HepG2 (cell line): Measurements from ENCODE around the gene USP32. TPM values are rescaled to one million over a fixed set of nuclear protein-coding genes. Genes with fewer than 3 reads are reported as not detected.

Source experiments
- ARNTL ChIP-seq: sonication (generic); formaldehyde crosslinking; IDR thresholded peaks from 2 replicates; pipeline ENCODE4 v1.4.0; 2020; ENCODE audit warnings: mild to moderate bottlenecking, missing genetic modification reagents
- EEA1 ChIP-seq: sonication (generic); formaldehyde crosslinking; IDR thresholded peaks from 2 replicates; pipeline ENCODE4 v1.5.1; 2020; ENCODE audit warnings: mild to moderate bottlenecking, missing genetic modification reagents, borderline replicate concordance
- FOXA3 ChIP-seq: IDR thresholded peaks from 2 replicates; pipeline ENCODE4 v1.6.1; 2016; ENCODE audit warnings: missing genetic modification reagents, missing compliant biosample characterization
- GLI4 ChIP-seq: sonication (generic); formaldehyde crosslinking; IDR thresholded peaks from 2 replicates; pipeline ENCODE4 v1.5.1; 2020; ENCODE audit warnings: missing genetic modification reagents, mild to moderate bottlenecking, moderate library complexity, borderline replicate concordance
- HMGA1 ChIP-seq: sonication (generic); formaldehyde crosslinking; conservative IDR thresholded peaks from 2 replicates; pipeline ENCODE4 v1.4.0; 2020; ENCODE audit warnings: missing genetic modification reagents
- RFXAP ChIP-seq: sonication (generic); formaldehyde crosslinking; IDR thresholded peaks from 2 replicates; pipeline ENCODE4 v1.4.0; 2020; ENCODE audit warnings: missing genetic modification reagents, borderline replicate concordance
- SALL1 ChIP-seq: sonication (generic); formaldehyde crosslinking; IDR thresholded peaks from 2 replicates; pipeline ENCODE4 v1.8.0; 2022; ENCODE audit warnings: mild to moderate bottlenecking, missing genetic modification reagents
- TFDP1 ChIP-seq: IDR thresholded peaks from 2 replicates; pipeline ENCODE4 v1.6.1; 2016; ENCODE audit warnings: missing compliant biosample characterization, missing genetic modification reagents, borderline replicate concordance
- ZBTB4 ChIP-seq: sonication (generic); formaldehyde crosslinking; IDR thresholded peaks from 2 replicates; pipeline ENCODE4 v1.4.0; 2020; ENCODE audit warnings: missing genetic modification reagents, mild to moderate bottlenecking, borderline replicate concordance
- ZBTB7B ChIP-seq: sonication (generic); formaldehyde crosslinking; IDR thresholded peaks from 2 replicates; pipeline ENCODE4 v1.4.0; 2020; ENCODE audit warnings: missing genetic modification reagents
- ZNF577 ChIP-seq: sonication (generic); formaldehyde crosslinking; IDR thresholded peaks from 2 replicates; pipeline ENCODE4 v1.4.0; 2020; ENCODE audit warnings: mild to moderate bottlenecking, low read depth, missing genetic modification reagents, borderline replicate concordance
- ZNF589 ChIP-seq: sonication (generic); formaldehyde crosslinking; conservative IDR thresholded peaks from 2 replicates; pipeline ENCODE4 v1.8.0; 2022; ENCODE audit warnings: mild to moderate bottlenecking, moderate library complexity, missing genetic modification reagents
- ZNF652 ChIP-seq: IDR thresholded peaks from 2 replicates; pipeline ENCODE4 v1.6.1; 2016; ENCODE audit warnings: low read depth, borderline replicate concordance
- ZNF674 ChIP-seq: sonication (generic); formaldehyde crosslinking; IDR thresholded peaks from 2 replicates; pipeline ENCODE4 v1.5.0; 2020; ENCODE audit warnings: low read depth, mild to moderate bottlenecking, missing genetic modification reagents
- ZNF776 ChIP-seq: sonication (generic); formaldehyde crosslinking; IDR thresholded peaks from 2 replicates; pipeline ENCODE4 v1.4.0; 2020; ENCODE audit warnings: mild to moderate bottlenecking, missing genetic modification reagents
- ZZZ3 ChIP-seq: sonication (generic); formaldehyde crosslinking; IDR thresholded peaks from 2 replicates; pipeline ENCODE4 v1.4.0; 2020; ENCODE audit warnings: missing genetic modification reagents, mild to moderate bottlenecking, borderline replicate concordance
- polyA plus RNA-seq, 8 experiments: library from polyadenylated mRNA; depleted of rRNA in 3 of 8; stranded (reverse) in 7 of 8; unstranded in 1 of 8; fragments of >200 nt; fragmentation: Illumina TruSeq in 4 of 8; extraction: Trizol in 4 of 8; gene quantifications; 2 replicates each; pipeline versions ENCODE4 v1.2.1 to v1.2.3, GENCODE V29; 2011 to 2016; ENCODE audit warnings: low read depth in 4 of 8, missing spikeins in 1 of 8, mixed read lengths in 1 of 8; ENCODE audit not compliant: insufficient read depth in 1 of 8
- total RNA-seq, 5 experiments: library from RNA; depleted of rRNA; stranded (reverse); fragments of >200 nt; fragmentation: Illumina TruSeq; extraction: Trizol; gene quantifications; 2 replicates each; pipeline ENCODE4 v1.2.3, GENCODE V29; 2016; ENCODE audit warnings: low read depth in 1 of 5
- TF ChIP-seq, protein P1 (sequence below): sonication (generic); formaldehyde crosslinking; conservative IDR thresholded peaks from 2 replicates; pipeline ENCODE4 v1.4.0; 2020; ENCODE audit warnings: missing genetic modification reagents
- TF ChIP-seq, protein P2 (sequence below): sonication (generic); formaldehyde crosslinking; IDR thresholded peaks from 2 replicates; pipeline ENCODE4 v1.4.0; 2020; ENCODE audit warnings: missing genetic modification reagents, borderline replicate concordance
- TF ChIP-seq, protein P3 (sequence below): sonication (generic); formaldehyde crosslinking; IDR thresholded peaks from 2 replicates; pipeline ENCODE4 v1.4.0; 2020; ENCODE audit warnings: mild to moderate bottlenecking, missing genetic modification reagents

Gene USP32
- total and polyA plus RNA-seq, 2 of the 13 experiments (the other 11 are each of a cell fraction or from before 2014, with no cell fraction given) = 24.9 to 39.9 TPM

GRCh38 chr17:60355663-60356594 is 36.0 kb downstream of the USP32 start (continued):
- TF ChIP-seq, protein P1, sequence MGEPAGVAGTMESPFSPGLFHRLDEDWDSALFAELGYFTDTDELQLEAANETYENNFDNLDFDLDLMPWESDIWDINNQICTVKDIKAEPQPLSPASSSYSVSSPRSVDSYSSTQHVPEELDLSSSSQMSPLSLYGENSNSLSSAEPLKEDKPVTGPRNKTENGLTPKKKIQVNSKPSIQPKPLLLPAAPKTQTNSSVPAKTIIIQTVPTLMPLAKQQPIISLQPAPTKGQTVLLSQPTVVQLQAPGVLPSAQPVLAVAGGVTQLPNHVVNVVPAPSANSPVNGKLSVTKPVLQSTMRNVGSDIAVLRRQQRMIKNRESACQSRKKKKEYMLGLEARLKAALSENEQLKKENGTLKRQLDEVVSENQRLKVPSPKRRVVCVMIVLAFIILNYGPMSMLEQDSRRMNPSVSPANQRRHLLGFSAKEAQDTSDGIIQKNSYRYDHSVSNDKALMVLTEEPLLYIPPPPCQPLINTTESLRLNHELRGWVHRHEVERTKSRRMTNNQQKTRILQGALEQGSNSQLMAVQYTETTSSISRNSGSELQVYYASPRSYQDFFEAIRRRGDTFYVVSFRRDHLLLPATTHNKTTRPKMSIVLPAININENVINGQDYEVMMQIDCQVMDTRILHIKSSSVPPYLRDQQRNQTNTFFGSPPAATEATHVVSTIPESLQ (CRISPR knock-in tag) = no peak
- no peak for TF ChIP-seq EEA1 (CRISPR knock-in tag)
- no peak for TF ChIP-seq ZNF589
- no peak; the same call in none of the 2 replicates for TF ChIP-seq FOXA3
- TF ChIP-seq SALL1 = no peak; the same call in 1 of the 2 replicates
- TF ChIP-seq, protein P2, sequence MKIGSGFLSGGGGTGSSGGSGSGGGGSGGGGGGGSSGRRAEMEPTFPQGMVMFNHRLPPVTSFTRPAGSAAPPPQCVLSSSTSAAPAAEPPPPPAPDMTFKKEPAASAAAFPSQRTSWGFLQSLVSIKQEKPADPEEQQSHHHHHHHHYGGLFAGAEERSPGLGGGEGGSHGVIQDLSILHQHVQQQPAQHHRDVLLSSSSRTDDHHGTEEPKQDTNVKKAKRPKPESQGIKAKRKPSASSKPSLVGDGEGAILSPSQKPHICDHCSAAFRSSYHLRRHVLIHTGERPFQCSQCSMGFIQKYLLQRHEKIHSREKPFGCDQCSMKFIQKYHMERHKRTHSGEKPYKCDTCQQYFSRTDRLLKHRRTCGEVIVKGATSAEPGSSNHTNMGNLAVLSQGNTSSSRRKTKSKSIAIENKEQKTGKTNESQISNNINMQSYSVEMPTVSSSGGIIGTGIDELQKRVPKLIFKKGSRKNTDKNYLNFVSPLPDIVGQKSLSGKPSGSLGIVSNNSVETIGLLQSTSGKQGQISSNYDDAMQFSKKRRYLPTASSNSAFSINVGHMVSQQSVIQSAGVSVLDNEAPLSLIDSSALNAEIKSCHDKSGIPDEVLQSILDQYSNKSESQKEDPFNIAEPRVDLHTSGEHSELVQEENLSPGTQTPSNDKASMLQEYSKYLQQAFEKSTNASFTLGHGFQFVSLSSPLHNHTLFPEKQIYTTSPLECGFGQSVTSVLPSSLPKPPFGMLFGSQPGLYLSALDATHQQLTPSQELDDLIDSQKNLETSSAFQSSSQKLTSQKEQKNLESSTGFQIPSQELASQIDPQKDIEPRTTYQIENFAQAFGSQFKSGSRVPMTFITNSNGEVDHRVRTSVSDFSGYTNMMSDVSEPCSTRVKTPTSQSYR (CRISPR knock-in tag) = no peak
- no peak for TF ChIP-seq ZBTB7B (CRISPR knock-in tag)
- no peak for TF ChIP-seq HMGA1 (CRISPR knock-in tag)
- TF ChIP-seq GLI4 (CRISPR knock-in tag) = no peak
- no peak for TF ChIP-seq ZZZ3 (CRISPR knock-in tag)
- TF ChIP-seq RFXAP = no peak
- no peak for TF ChIP-seq ZNF577
- no peak for TF ChIP-seq ZNF776
- TF ChIP-seq, protein P3, sequence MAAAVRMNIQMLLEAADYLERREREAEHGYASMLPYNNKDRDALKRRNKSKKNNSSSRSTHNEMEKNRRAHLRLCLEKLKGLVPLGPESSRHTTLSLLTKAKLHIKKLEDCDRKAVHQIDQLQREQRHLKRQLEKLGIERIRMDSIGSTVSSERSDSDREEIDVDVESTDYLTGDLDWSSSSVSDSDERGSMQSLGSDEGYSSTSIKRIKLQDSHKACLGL (CRISPR knock-in tag) = no peak
- no peak for TF ChIP-seq ARNTL (CRISPR knock-in tag)
- TF ChIP-seq ZNF652 = peak; percentile 96
- TF ChIP-seq TFDP1 = peak; percentile 17; the same call in 1 of the 2 replicates
- TF ChIP-seq ZBTB4 (CRISPR knock-in tag) = no peak
- TF ChIP-seq ZNF674 (CRISPR knock-in tag) = no peak
